ENCODE results near the gene KLHL21.
"Not testable (repeated sequence)": the region's sequence is repeated elsewhere in the genome, so short reads cannot be mapped to it uniquely, and the experiment has no call there.

Gene KLHL21

GRCh38 chr1:6599991-6600390 lies 2.7 kb downstream of the KLHL21 start:
- not testable (repeated sequence) for FAIRE-seq; DNase-seq (ENCODE audit: low spot score)

- FAIRE-seq, result no peak
- no peak for DNase-seq (ENCODE audit: low spot score)
These were observed 3.3 kb downstream of the KLHL21 start for GRCh38 chr1:6599141-6599975.

- FAIRE-seq (no peak), DNase-seq (ENCODE audit: low spot score) (no peak)
These were observed 4.9 kb downstream of the KLHL21 start for GRCh38 chr1:6597777-6598131.

GRCh38 chr1:6596886-6597776 lies 5.5 kb downstream of the KLHL21 start:
- no peak for DNase-seq (ENCODE audit: low spot score)
- no peak for FAIRE-seq

- no peak for DNase-seq (ENCODE audit: low spot score)
- FAIRE-seq, result no peak
These were observed 6.3 kb downstream of the KLHL21 start for GRCh38 chr1:6596351-6596750.

GRCh38 chr1:6594977-6595740 lies 7.5 kb downstream of the KLHL21 start:
- FAIRE-seq (no peak), DNase-seq (ENCODE audit: low spot score) (no peak)

- FAIRE-seq, result no peak
- DNase-seq (ENCODE audit: low spot score), result no peak
These were observed 8.9 kb downstream of the KLHL21 start for GRCh38 chr1:6593810-6594209.

GRCh38 chr1:6592865-6593593 lies 9.6 kb downstream of the KLHL21 start:
- DNase-seq (ENCODE audit: low spot score) (no peak), FAIRE-seq (no peak)

GRCh38 chr1:6592441-6592840 lies 10.2 kb downstream of the KLHL21 start:
- FAIRE-seq (no peak), DNase-seq (ENCODE audit: low spot score) (no peak)

- FAIRE-seq (no peak), DNase-seq (ENCODE audit: low spot score) (no peak)
These were observed 11.0 kb downstream of the KLHL21 start for GRCh38 chr1:6591644-6592043.

GRCh38 chr1:6591222-6591621 lies 11.4 kb downstream of the KLHL21 start:
- no peak for FAIRE-seq
- DNase-seq (ENCODE audit: low spot score), result no peak

GRCh38 chr1:6590046-6590445 lies 12.6 kb downstream of the KLHL21 start:
- DNase-seq (ENCODE audit: low spot score) (no peak), FAIRE-seq (no peak)

GRCh38 chr1:6588893-6589520 lies 13.7 kb downstream of the KLHL21 start:
- DNase-seq (ENCODE audit: low spot score), result no peak
- FAIRE-seq, result no peak

- FAIRE-seq, result no peak
These were observed 14.4 kb downstream of the KLHL21 start for GRCh38 chr1:6588128-6588892.

GRCh38 chr1:6587261-6588005 lies 15.2 kb downstream of the KLHL21 start:
- no peak for DNase-seq (ENCODE audit: low spot score)
- no peak for FAIRE-seq

More at GRCh38 chr1:6588128-6588892, 14.4 kb downstream of the KLHL21 start:
- no peak for DNase-seq (ENCODE audit: low spot score)

GRCh38 chr1:6586404-6586816 lies 16.3 kb downstream of the KLHL21 start:
- no peak for DNase-seq (ENCODE audit: low spot score)
- FAIRE-seq, result no peak

- FAIRE-seq (no peak), DNase-seq (ENCODE audit: low spot score) (no peak)
These were observed 16.8 kb downstream of the KLHL21 start for GRCh38 chr1:6585841-6586240.

- FAIRE-seq (no peak), DNase-seq (ENCODE audit: low spot score) (no peak)
These were observed 17.5 kb downstream of the KLHL21 start for GRCh38 chr1:6585081-6585722.
